ENCODE measurements around the gene DDX54. TPM values are rescaled to one million over a fixed set of nuclear protein-coding genes. Genes with fewer than 3 reads are reported as not detected.

The DDX54 gene
- total RNA-seq, 1 donor from 2014 or later, result 97.0 TPM

GRCh38 chr12:113221997-113222729 is 36.9 kb upstream of the DDX54 start:
- peaks cover 18 to 36% of the 10 kb centered on the region in 2 donors for H3K4me1 ChIP-seq
- no peaks in the 10 kb centered on the region for H3K36me3 ChIP-seq
- no peaks in the 10 kb centered on the region for H3K9me3 ChIP-seq
- no peak for TF ChIP-seq CTCF (IDR thresholded peaks at IDR 0.05)
- no peaks in the 10 kb centered on the region for H3K27me3 ChIP-seq
- peak overlapping the region; percentile 82 to 94 for H3K27ac ChIP-seq
- intact Hi-C loops (cut with DNase I), result loop anchor here (1.0 to 2.0 kb wide), 4 partner anchors 17 to 112 kb away; no protein-coding TSS in a partner anchor
- no peak for DNase-seq (ENCODE audit: low spot score in 2 of 2)
- peak overlapping the region; percentile 84 to 91 for H3K4me3 ChIP-seq

- H3K36me3 ChIP-seq, result no peaks in the 10 kb centered on the region
- peaks cover 18 to 33% of the 10 kb centered on the region in 2 donors for H3K4me1 ChIP-seq
- peak within 1 kb of the TSS; percentile 84 to 91 for H3K4me3 ChIP-seq
- H3K27me3 ChIP-seq, result no peaks in the 10 kb centered on the region
- peak; percentile 99 to 100 for DNase-seq (ENCODE audit: low spot score in 2 of 2)
- no peaks in the 10 kb centered on the region for H3K9me3 ChIP-seq
- TF ChIP-seq CTCF (IDR thresholded peaks at IDR 0.05), result peak in 1 of 3 experiments; percentile 9
- intact Hi-C loops (cut with DNase I), result loop anchor here (1.0 to 2.0 kb wide), 3 partner anchors 25 to 113 kb away; no protein-coding TSS in a partner anchor
- H3K27ac ChIP-seq, result peak within 1 kb of the TSS; percentile 82 to 94
These were observed 36.1 kb upstream of the DDX54 start, which contains the start of gene TPCN1 for GRCh38 chr12:113221181-113221996. Gene TPCN1, plus strand, starts transcription at chr12:113221464. Its CDS starts 5,389 bp downstream, at chr12:113226853.

GRCh38 chr12:113220593-113221180 is 35.4 kb upstream of the DDX54 start:
- Histone ChIP-seq H3K4me3 (peak overlapping the region; percentile 55 to 65), H3K36me3 (no peaks in the 10 kb centered on the region), H3K27ac (peak overlapping the region in 1 of 2 donors; percentile 42), H3K4me1 (peaks cover 19 to 40% of the 10 kb centered on the region in 2 donors), H3K27me3 (no peaks in the 10 kb centered on the region), H3K9me3 (no peaks in the 10 kb centered on the region)
- DNase-seq (ENCODE audit: low spot score in 2 of 2), result no peak
- intact Hi-C loops (cut with DNase I), result loop anchor here (1.0 to 2.0 kb wide), 3 partner anchors 26 to 114 kb away; no protein-coding TSS in a partner anchor
- no peak for TF ChIP-seq CTCF (IDR thresholded peaks at IDR 0.05)

GRCh38 chr12:113216027-113216426 is 30.7 kb upstream of the DDX54 start:
- H3K36me3 ChIP-seq, result no peaks in the 10 kb centered on the region
- intact Hi-C loops (cut with DNase I), result no loop called here
- TF ChIP-seq CTCF (IDR thresholded peaks at IDR 0.05), result no peak
- no peaks in the 10 kb centered on the region for H3K27me3 ChIP-seq
- peaks cover 11 to 45% of the 10 kb centered on the region in 2 donors for H3K4me1 ChIP-seq
- H3K4me3 ChIP-seq, result no peak overlapping the region
- no peak for DNase-seq (ENCODE audit: low spot score in 2 of 2)
- H3K27ac ChIP-seq, result no peak overlapping the region
- H3K9me3 ChIP-seq, result no peaks in the 10 kb centered on the region

- Histone ChIP-seq H3K27ac (peak overlapping the region; percentile 56 to 67), H3K9me3 (no peaks in the 10 kb centered on the region), H3K27me3 (no peaks in the 10 kb centered on the region), H3K4me1 (peaks cover 11 to 39% of the 10 kb centered on the region in 2 donors), H3K36me3 (no peaks in the 10 kb centered on the region), H3K4me3 (no peak overlapping the region)
- peak in 1 of 2 donors; percentile 92 for DNase-seq (ENCODE audit: low spot score in 2 of 2)
- peak in 1 of 3 experiments; percentile 13 for TF ChIP-seq CTCF (IDR thresholded peaks at IDR 0.05)
- intact Hi-C loops (cut with DNase I), result loop anchor here (2.0 kb wide), 1 partner anchor 18 kb away; no protein-coding TSS in a partner anchor
These were observed 29.7 kb upstream of the DDX54 start for GRCh38 chr12:113214895-113215400.
